GM20431 (cell line): Measurements from ENCODE around the gene OSCP1.

Experiments
- in situ Hi-C: fragments of 300-500 bp; cut with MseI, MboI; formaldehyde crosslinking; loops from one replicate; pipeline ENCODE4 v1.15.0; 2020; ENCODE audit warnings: low sequenced_read_pairs; ENCODE audit not compliant: unreplicated experiment

OSCP1 gene

DNA sequence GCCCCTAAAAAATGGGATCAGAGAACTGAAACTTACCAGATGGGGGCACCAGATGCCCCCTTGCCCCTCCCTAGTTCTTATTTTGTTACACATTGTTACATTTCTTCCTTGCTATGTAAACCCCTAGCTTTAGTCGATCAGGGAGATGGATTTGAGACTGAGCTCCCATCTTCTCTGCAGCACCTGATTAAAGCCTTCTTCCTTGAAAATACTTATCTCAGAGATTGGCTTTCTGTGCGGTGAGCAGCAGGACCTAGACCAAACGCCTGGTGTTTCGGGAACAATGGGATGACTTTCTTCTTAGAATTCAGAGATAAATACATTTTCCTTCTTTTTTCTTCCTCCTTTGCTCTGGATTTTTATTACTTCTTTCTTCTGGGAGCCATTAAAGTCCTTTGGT, 35.9 kb downstream of the OSCP1 start:
- in situ Hi-C loops = no loop called here

DNA sequence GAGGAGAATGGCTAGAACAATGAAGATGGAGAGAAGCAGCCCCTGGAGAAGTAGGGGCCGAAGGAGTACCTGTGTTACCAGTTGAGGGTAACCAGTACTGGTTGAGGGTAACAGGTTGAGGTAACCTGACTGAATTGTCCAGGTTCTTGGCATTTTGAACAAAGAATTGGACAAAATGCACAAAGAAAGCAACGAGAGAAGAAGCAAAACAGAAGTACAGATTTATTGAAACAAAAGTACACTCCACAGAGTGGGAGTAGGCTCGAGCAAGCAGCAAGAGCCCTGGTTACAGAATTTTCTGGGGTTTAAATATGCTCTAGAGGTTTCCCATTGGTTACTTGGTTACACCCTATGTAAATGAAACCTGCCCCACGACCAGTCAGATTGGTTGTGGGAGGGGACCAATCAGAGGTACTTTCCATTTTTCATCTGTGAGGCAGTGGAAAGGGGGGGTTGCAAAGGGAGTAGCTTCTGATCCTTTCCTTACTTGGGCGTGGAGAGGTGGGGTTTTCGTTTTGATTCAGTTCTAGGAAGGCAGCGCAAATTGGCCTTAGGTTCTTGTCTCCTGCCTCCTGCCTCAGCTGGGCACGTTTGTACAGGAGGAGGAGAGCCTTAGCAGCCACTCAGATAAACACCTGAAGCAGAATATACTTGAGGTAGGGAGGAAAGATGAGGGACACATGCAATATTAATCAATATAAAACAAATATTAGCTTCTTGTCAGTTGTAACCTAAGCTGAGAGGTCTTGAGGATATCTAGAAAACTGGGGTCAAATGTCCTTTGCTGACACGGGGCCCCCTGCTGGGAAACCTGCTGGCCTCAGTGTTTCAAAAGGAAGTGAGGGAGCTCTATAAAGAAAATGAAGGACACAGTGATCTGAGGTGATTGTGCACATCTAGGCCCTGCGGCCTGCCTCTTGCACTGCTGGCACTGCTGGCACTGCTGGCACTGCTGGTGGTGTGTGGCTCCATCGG, 38.3 kb downstream of the OSCP1 start:
- in situ Hi-C loops = no loop called here

DNA sequence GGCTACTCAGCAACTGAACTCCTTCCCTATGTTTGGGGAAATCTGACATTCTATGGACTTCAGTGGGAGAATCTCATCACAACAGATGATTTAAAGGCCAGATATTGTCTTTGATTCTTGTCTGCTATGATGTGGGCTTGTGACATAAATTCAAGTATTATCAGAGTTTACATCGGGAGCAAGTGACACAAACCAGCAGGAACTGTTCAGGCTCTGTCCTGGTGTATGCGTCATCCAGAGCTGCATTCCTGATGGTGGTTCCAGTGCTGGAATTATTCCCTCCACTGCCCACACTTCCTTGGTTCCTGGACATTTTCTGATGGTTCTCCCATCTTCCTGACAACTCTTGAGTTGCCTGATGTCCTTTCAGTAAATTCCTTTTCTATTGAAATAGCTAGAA, 41.8 kb downstream of the OSCP1 start:
- in situ Hi-C loops = no loop called here

DNA sequence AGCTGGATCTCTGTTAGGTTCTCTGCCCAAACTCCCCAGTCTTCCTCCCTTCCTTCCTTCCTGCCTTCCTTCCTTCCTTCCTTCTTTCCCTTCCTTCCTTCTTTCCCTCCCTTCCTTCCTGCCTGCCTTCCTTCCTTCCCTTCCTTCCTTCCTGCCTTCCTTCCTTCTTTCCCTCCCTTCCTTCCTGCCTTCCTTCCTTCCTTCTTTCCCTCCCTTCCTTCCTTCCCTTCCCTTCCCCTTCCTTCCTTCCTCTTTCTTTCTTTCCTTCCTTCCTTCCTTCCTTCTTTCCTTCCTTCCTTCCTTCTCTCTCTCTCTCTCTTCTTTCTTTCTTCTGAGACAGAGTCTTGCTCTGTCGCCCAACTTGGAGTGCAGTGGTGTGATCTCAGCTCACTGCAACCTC, 43.8 kb downstream of the OSCP1 start:
- in situ Hi-C loops = no loop called here

DNA sequence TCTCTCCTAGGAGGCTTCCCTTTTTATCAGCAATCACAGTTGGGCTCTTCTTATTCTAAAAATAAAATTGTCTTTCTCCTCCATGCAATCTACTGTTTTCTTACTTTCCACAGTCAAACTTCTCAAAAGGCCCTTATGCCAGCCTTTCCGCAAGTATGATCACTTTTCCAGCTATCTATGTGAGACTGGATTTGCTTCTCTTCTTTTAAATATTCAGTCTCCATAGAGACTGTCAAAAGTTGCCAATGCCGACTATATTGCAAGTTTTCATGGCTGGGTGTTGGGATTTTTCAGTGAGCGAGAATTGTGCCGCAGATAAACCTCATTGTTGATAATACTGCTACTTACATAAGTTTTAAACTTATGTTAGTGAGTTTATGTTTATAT, 47.8 kb downstream of the OSCP1 start:
- in situ Hi-C loops = no loop called here

DNA sequence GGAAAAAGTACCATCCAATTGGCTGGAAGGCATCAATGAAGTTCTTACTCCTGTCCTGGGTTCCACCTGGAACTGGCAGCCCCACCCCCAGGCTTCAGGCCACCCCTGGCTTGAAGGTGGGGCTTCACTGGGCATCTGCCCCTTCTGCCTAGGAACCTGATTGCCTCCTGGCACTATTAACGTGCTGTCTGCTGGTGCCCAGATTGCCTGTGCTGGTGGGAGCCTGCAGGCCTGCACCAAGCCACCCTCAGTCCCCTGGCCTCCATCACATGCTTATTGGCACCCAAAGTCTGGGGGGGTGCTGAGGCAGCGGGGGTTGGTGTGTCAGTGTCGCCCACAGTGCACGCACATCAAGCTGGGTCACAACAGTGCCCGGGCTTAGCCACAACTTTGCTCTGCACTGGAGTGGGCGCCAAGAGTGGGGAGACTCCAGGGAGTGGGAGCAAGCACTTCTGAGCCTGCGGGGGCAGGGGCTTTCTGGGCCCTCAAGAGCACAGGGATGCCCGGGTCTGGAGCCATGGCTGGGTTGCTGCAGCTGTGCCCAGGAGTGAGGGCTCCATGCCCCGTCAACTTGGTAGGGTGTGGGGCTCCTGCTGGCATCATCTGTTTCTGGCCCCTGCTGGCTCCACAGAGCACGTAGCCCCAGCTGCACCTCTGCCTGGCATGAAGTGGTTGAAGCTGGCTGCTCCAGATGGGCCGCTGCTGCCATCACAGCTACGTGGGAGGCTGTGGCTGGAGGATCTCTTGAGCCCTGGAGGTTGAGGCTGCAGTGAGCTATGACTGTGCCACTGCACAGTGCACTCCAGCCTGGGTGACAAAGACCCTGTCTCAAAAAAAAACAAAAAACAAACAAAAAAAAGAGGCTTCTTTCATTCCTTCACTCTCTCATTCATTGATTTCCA, 48.4 kb downstream of the OSCP1 start:
- in situ Hi-C loops = no loop called here

DNA sequence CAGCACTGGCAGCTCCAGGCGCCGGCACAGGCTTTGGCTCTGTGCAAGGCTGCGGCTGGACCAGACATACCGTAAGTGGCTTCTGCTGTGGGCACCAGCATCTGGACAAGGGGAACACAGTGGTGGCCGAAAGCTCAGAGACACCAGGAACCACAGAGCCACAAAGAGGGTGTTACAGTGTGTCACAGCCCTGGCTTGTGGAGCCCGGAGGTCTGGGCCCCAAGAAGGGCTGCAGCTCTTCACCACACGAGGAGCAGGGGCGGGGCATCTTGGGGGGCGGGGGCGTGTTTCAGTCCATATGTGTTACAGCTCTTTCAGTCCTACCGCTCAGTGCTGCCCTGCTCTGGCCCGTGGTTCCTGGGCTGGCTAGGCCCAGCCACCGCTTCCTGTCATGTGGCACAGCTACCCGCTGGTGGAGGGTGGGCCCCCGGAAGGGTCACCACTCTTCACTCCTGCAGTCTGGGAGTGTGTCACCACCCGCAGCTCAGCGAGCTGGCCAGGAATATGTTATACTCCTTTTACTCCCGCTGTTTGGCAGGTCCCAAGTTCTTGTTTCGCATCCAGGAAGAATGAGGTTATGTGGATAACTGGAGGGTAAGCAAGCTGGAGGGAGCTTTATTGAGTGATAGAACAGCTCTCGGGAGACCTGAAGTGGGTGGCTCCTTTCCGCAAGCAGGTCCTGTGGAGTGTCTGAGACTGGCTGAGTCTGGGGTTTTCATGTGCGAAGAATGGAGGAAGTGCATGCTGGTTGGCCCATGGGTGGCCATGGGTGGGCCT, 49.2 kb downstream of the OSCP1 start:
- in situ Hi-C loops = no loop called here

DNA sequence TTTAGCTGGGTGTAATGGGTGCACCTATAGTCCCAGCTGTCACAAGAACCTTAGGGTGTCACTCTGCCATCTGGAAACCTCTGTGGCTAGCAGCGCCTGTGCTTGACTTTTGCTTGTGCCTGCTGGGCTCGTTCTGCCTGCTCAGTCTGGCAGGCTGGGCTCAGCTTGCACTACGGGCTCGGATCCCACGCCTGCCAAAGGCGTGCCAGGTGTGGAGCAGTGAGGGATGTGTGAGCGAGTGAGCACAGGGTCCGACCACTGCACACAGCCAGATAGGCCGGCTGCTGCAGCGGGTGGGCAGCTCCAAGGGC, 49.8 kb downstream of the OSCP1 start:
- in situ Hi-C loops = no loop called here

DNA sequence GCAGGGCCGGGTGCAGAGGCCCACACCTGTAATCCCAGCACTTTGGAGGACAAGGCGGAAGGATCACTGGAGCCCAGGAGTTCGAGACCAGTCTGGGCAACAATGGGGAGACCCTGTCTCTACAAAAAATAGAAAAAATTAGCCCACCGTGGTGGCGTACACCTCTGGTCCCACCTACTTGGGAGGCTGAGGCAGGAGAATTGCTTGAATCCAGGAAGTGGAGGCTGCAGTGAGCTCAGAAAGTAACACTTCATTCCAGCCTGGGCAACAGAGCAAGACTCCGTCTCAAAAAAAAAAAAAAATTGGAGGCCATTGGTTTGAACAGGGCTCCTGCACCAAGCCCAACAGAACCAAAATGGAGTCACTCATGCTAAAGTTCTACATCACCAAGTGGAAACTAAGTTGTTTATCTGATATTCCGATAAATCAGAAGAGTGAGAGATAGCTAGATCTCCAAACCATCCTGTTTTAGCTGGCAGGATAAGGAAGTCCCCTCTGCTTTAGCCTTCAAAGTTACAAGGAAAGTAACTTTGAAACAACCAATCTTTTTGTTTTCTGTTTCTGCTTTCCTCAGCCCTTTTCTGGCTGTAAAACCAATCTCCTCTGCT, 51.8 kb downstream of the OSCP1 start:
- in situ Hi-C loops = no loop called here

DNA sequence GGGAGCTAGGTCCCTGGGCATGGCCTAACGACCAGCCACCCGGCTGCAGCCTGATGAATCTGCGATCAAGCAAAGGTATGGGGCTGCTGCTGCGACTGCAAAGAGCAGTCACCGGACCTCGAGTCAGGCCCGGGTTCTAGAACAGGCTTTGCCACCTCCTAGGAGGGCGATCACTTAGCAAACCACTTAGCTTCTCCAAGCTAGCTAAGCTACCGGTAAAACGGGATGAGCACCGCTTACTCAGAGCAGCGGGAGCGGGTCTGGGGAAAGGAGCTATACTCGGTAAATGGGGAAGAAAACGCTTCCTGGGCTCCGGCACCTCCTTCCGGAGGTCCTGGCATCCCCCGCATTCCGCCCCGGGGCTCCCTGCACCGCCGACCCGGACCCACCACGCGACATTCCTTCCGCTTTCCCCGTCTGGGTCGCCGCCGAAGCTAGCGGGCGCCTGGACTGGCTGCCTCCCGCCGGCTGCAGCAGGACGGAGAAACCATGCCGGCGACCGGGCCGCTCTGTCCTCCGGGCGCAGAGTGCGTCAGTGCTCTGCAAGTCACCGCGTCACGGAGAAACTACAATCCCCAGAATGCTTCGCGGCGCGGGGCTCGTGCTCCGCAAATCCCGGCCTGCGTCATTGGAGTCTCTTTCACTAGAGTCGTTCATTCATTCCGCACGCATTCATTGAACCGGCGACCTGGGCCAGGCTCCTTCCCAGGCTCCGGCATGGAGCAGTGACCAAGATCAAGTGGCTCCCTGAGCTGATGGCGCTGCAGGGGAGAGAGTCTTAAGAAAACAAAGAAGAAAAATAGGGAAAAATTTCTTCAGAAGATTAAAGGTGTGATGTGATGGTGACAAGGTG, 52.6 kb downstream of the OSCP1 start, which contains the start of gene LSM10:
LSM10 (minus strand) TSS at position 531 of the 853 bp plus-strand sequence. CDS start 3,779 bp downstream, outside the sequence.
- in situ Hi-C loops = no loop called here

DNA sequence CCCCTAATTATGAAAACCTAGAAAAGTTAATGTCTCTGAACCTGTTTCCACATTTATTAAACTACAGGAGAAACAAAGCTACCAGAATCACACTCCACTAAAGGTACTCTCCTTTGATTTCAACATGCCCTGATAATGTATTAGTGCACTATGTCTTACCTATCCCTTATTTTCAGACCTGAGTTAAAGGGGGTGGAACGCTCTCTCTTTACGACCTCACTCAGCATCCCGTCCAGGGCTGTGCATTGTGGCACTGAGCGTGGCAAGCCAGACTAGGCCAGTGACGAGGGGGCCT, 53.2 kb downstream of the OSCP1 start:
- in situ Hi-C loops = no loop called here

DNA sequence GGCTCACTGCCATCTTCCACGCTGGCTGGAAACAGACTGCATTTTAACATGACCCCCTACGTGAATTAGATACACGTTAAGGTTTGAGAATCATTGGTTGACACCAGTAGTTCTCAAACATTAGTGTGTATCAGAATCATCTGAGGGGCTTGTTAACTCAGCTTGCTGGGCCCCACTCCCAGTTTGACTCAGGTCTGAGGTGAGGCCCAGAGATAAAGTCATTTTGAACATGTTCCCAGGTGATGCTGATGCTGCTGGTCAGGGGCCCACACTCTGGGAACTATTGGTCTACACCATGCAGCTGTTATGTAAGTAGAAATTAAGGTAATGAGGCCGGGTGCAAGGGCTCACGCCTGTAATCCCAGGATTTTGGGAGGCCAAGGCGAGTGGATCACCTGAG, 53.9 kb downstream of the OSCP1 start:
- in situ Hi-C loops = no loop called here

DNA sequence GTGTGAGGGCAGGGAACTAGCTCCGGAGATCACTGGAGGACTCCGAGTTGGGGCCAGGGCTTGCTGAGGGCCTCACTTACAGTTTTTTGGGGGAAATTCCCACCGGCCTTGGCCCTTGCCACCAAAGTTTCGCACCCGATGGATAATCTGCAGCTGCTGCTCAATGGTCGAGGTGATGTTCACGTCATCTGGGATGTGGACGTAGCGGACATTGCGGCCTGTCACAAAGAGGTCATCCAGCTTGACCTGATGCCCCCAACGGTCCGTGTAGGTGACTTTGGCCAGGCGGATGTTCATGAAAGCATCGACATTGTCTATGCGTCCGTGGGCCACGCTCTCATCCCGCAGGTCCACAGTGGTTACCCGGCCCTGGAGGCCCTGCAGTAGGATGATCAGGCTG, 56.6 kb downstream of the OSCP1 start:
- in situ Hi-C loops = no loop called here

DNA sequence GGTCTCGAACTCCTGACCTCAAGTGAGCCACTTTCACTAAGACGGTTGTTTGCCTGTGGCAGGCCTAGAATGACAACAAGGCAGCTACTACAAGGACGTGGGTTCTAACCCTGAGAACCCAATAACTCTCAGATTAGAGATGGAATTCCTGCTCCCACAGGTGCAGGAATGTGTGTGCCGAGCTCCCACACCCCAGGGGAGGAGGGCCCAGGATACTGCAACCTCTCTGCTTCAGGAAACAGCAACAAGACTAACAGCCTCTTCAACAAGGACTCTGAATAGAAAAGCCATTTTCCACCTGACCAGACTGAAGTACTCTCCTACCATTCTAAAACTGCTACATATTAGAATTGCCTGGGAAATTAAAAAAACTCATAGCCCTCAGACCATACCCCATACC, 57.4 kb downstream of the OSCP1 start:
- in situ Hi-C loops = no loop called here

DNA sequence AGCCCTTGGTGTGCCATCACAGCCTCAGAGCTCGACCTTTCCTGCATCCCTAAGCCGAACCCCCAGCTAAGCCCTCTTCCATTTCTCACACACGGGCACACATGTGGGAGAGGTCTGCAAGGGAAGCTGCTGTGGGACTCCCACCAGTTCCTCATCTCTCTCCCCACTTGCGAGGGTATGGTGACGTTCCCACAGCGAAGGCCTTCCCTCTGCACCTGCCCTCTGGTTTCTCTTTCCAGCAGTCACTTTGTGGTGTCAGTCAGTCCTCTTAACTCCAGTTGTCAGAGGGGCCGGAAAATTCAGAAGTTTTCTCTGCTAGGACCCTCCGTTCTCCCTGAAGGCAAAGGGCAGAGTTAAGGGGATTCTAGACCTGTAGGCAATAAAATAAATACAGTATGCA, 59.0 kb downstream of the OSCP1 start:
- in situ Hi-C loops = no loop called here

DNA sequence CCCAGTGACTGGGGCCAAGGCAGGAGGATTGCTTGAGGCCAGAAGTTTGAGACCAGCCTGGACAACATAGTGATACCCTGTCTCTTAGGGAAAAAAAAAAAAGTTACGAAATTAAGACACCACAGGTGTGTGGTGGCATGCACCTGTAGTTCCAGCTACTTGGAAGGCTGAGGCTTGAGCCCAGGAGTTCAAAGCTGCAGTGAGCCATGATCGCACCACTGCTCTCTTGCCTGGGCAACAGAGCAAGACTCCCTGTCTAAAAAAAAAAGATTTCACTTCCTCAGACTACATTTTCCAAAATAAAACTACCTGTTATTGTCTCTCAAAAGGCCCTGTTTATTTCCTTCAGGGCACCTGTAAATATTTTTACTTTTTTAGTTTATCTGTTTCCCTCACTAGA, 59.8 kb downstream of the OSCP1 start:
- in situ Hi-C loops = no loop called here

DNA sequence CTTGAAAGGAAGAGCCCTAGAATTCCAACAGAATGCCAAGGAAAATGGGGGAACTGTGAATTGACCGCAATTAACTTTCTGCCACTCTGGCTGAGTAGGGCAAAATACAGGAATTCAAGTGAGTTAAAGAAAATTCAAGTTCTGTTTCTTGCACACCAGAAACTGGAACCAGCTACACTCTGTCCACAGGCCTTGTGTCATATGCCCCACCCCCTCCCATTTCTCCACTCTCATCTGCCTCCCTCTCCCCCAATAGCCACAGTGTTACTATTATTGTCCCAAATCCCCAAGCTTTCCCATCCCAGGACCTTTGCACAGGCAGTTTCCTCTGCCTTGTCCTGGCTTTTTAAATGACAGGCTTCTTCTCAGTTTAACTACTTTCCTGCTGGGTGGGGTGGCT, 60.3 kb downstream of the OSCP1 start:
- in situ Hi-C loops = no loop called here

DNA sequence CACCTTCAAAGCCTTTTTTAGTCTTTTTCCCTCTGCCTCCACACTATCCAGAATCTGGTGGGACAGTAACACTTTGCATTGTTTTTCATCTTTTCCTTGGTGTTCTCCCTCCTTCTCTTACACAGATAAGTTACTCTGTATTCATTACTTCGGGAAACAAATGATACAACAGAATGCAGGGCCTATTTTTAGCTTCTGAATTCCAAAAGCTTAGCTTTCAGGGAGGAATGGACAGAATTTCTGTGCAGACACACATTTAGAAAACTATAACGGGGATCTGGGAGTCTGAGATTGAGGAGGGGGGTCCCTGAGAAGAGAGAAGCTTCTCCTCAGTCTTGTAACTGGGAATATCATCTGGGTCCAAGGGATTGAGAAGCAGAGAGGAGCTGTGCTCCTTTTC, 61.0 kb downstream of the OSCP1 start:
- in situ Hi-C loops = no loop called here
